DND-41 (cell line): Measurements from ENCODE around the gene SPEF2.

ENCODE experiments used
- ATAC-seq: fragments of 200-7000 bp; cut with Tn5 transposase; 3 replicates; pipeline ENCODE4 v1.9.1; 2021; ENCODE audit warnings: low read depth; ENCODE audit not compliant: insufficient read depth
- DNase-seq: peaks from one replicate; pipeline ENCODE4 v3.0.0-alpha.2; 2020
- H2AFZ ChIP-seq: 2 replicates; pipeline ENCODE4 v1.6.0; 2012; ENCODE audit warnings: low read depth, low read length
- H3K27ac ChIP-seq: 2 replicates; pipeline ENCODE4 v1.5.1; 2012; ENCODE audit warnings: low read length, inconsistent platforms
- H3K27me3 ChIP-seq: fragments of 200-600 bp; sonication (generic); 2 replicates; pipeline ENCODE4 v1.6.0; 2012; ENCODE audit warnings: low read length, mild to moderate bottlenecking, inconsistent platforms; ENCODE audit not compliant: insufficient read depth, poor library complexity
- H3K36me3 ChIP-seq: 2 replicates; pipeline ENCODE4 v1.5.1; 2012; ENCODE audit warnings: low read length, inconsistent platforms; ENCODE audit not compliant: insufficient read depth
- H3K4me1 ChIP-seq: 2 replicates; pipeline ENCODE4 v1.5.1; 2012; ENCODE audit warnings: mild to moderate bottlenecking, low read length; ENCODE audit not compliant: insufficient read depth
- H3K4me2 ChIP-seq: 2 replicates; pipeline ENCODE4 v1.6.0; 2012; ENCODE audit warnings: mild to moderate bottlenecking, moderate library complexity, low read length, inconsistent platforms; ENCODE audit not compliant: insufficient read depth
- H3K4me3 ChIP-seq, 2 experiments: fragments of 200-600 bp in 1 of 2; shearing (Covaris generic) in 1 of 2; 2 replicates each; pipeline ENCODE4 v1.5.1; 2012 to 2016; ENCODE audit warnings: inconsistent platforms in 2 of 2, low read length in 2 of 2, mild to moderate bottlenecking in 2 of 2, low read depth in 1 of 2, moderate library complexity in 1 of 2
- H3K79me2 ChIP-seq: 2 replicates; pipeline ENCODE4 v1.6.0; 2012; ENCODE audit warnings: low read length, inconsistent platforms; ENCODE audit not compliant: insufficient read depth
- H3K9ac ChIP-seq: 2 replicates; pipeline ENCODE4 v1.6.0; 2012; ENCODE audit warnings: low read depth, mild to moderate bottlenecking, inconsistent platforms, low read length, moderate library complexity
- H3K9me3 ChIP-seq: 2 replicates; pipeline ENCODE4 v1.5.1; 2012; ENCODE audit warnings: low read length, moderate library complexity, mild to moderate bottlenecking, inconsistent platforms; ENCODE audit not compliant: insufficient read depth, severe bottlenecking
- H4K20me1 ChIP-seq: 2 replicates; pipeline ENCODE4 v1.6.0; 2012; ENCODE audit warnings: low read length; ENCODE audit not compliant: insufficient read depth
- CTCF ChIP-seq: IDR thresholded peaks from 2 replicates; pipeline ENCODE4 v1.5.1; 2012; ENCODE audit warnings: borderline replicate concordance, low read length, moderate library complexity, mild to moderate bottlenecking; ENCODE audit not compliant: poor library complexity, severe bottlenecking; ENCODE audit errors: extremely low read depth
- EZH2 ChIP-seq: IDR thresholded peaks from 3 replicates; pipeline ENCODE4 v1.6.1; 2012; ENCODE audit warnings: borderline replicate concordance, low read depth, mild to moderate bottlenecking, moderate library complexity, low read length, inconsistent platforms; ENCODE audit not compliant: severe bottlenecking

Gene SPEF2

GRCh38 chr5:35819668-35820067 is 202.0 kb downstream of the SPEF2 start:
- no peak overlapping the region for H2AFZ ChIP-seq
- no peak overlapping the region for H3K9ac ChIP-seq
- no peak overlapping the region for H3K27ac ChIP-seq
- H3K79me2 ChIP-seq: no peaks in the 10 kb centered on the region
- no peaks in the 10 kb centered on the region for H3K9me3 ChIP-seq
- no peaks in the 10 kb centered on the region for H3K36me3 ChIP-seq
- TF ChIP-seq EZH2: no peak
- TF ChIP-seq CTCF: no peak
- ATAC-seq (no peak), DNase-seq (no peak)
- H3K4me2 ChIP-seq: no peak overlapping the region
- H3K4me3 ChIP-seq: no peak overlapping the region
- H3K4me1 ChIP-seq: peaks cover 19% of the 10 kb centered on the region
- no peaks in the 10 kb centered on the region for H4K20me1 ChIP-seq
- H3K27me3 ChIP-seq: no peaks in the 10 kb centered on the region

GRCh38 chr5:35820735-35821134 is 203.1 kb downstream of the SPEF2 start:
- Histone ChIP-seq H3K27ac (no peak overlapping the region), H3K4me1 (peaks cover 19% of the 10 kb centered on the region), H3K9ac (no peak overlapping the region), H4K20me1 (no peaks in the 10 kb centered on the region), H3K4me2 (no peak overlapping the region), H3K4me3 (no peak overlapping the region), H3K27me3 (no peaks in the 10 kb centered on the region), H3K79me2 (no peaks in the 10 kb centered on the region), H3K36me3 (no peaks in the 10 kb centered on the region), H3K9me3 (no peaks in the 10 kb centered on the region), H2AFZ (no peak overlapping the region)
- DNase-seq (no peak), ATAC-seq (no peak)
- TF ChIP-seq EZH2: no peak
- no peak for TF ChIP-seq CTCF

- ATAC-seq: no peak
- DNase-seq: no peak
- Histone ChIP-seq H2AFZ (no peak overlapping the region), H3K9me3 (no peaks in the 10 kb centered on the region), H3K4me3 (no peak overlapping the region), H3K4me1 (peaks cover 19% of the 10 kb centered on the region), H3K27ac (no peak overlapping the region), H3K27me3 (no peaks in the 10 kb centered on the region), H4K20me1 (no peaks in the 10 kb centered on the region), H3K36me3 (no peaks in the 10 kb centered on the region), H3K79me2 (no peaks in the 10 kb centered on the region), H3K4me2 (no peak overlapping the region), H3K9ac (no peak overlapping the region)
- no peak for TF ChIP-seq CTCF
- TF ChIP-seq EZH2: no peak
These were observed 203.8 kb downstream of the SPEF2 start for GRCh38 chr5:35821513-35821912.

- Histone ChIP-seq H4K20me1 (no peaks in the 10 kb centered on the region), H3K27me3 (no peaks in the 10 kb centered on the region), H3K9me3 (no peaks in the 10 kb centered on the region), H3K4me1 (peaks cover 10% of the 10 kb centered on the region), H3K4me3 (no peak overlapping the region), H3K27ac (no peak overlapping the region), H3K36me3 (no peaks in the 10 kb centered on the region), H3K4me2 (no peak overlapping the region), H3K79me2 (no peaks in the 10 kb centered on the region), H3K9ac (no peak overlapping the region), H2AFZ (no peak overlapping the region)
- ATAC-seq (peak; percentile 92), DNase-seq (peak; percentile 74)
- no peak for TF ChIP-seq CTCF
- TF ChIP-seq EZH2: no peak
These were observed 204.8 kb downstream of the SPEF2 start for GRCh38 chr5:35822511-35822910.
